Bladder microvascular endothelial cell (primary cell): Measurements from ENCODE around the gene TRHDE. TPM values are rescaled to one million over a fixed set of nuclear protein-coding genes. Genes with fewer than 3 reads are reported as not detected.

Experiments
- total RNA-seq: library from RNA; depleted of rRNA; stranded (reverse); fragments of >200 nt; gene quantifications from 2 replicates; pipeline ENCODE4 v1.2.3, GENCODE V29; 2014

Gene TRHDE
- not detected in 2 replicates for total RNA-seq

GRCh38 chr12:72272091-72272661, at the start of gene TRHDE:
TRHDE (plus strand) TSS chr12:72272370; CDS start chr12:72272644, 274 bp downstream.

